GM06990 (cell line): Measurements from ENCODE around the gene MDH1B.

Experiments
- DNase-seq: peaks from one replicate; pipeline ENCODE4 v3.0.0-alpha.2; 2011; ENCODE audit not compliant: insufficient read length; ENCODE audit errors: extremely low read depth
- H3K27me3 ChIP-seq: replicated peaks from 2 replicates; pipeline ENCODE4 v1.6.0; 2011; ENCODE audit warnings: low read length; ENCODE audit not compliant: control insufficient read depth, insufficient read depth
- H3K36me3 ChIP-seq: 2 replicates; pipeline ENCODE4 v1.5.1; 2011; ENCODE audit warnings: low read length; ENCODE audit not compliant: control insufficient read depth, insufficient read depth
- H3K4me3 ChIP-seq: replicated peaks from 2 replicates; pipeline ENCODE4 v1.5.1; 2011; ENCODE audit warnings: low read depth, mild to moderate bottlenecking, control low read depth, low read length
- TF ChIP-seq, protein P1 (sequence below): IDR thresholded peaks from 2 replicates; pipeline ENCODE4 v1.5.1; 2011; ENCODE audit warnings: low read length, control low read depth, mild to moderate bottlenecking, inconsistent platforms; ENCODE audit not compliant: insufficient read depth, poor library complexity, severe bottlenecking

The MDH1B gene

DNA sequence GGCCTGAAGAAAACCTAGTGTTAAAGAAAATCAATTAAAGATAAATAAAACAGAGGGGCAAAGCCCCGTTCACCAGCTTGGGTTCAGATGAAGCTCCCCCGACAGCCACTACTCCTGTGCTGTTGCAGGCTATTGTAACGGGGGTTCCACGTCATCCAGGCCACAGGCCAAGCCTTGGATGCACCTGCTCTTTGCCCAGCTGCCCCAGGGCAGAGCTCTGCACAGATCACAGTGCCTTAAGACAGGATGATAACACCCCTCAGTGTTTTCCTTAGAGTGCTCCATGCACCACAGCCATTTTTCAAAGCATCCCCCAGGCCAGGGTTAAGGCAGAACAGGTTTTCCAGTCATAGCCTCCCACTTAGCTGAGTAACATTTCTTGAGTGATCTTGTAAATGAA is 32.2 kb upstream of the MDH1B start:
- no peak overlapping the region for H3K4me3 ChIP-seq
- peaks cover 5% of the 10 kb centered on the region for H3K36me3 ChIP-seq
- no peak for DNase-seq
- H3K27me3 ChIP-seq: no peaks in the 10 kb centered on the region
- TF ChIP-seq, protein P1, sequence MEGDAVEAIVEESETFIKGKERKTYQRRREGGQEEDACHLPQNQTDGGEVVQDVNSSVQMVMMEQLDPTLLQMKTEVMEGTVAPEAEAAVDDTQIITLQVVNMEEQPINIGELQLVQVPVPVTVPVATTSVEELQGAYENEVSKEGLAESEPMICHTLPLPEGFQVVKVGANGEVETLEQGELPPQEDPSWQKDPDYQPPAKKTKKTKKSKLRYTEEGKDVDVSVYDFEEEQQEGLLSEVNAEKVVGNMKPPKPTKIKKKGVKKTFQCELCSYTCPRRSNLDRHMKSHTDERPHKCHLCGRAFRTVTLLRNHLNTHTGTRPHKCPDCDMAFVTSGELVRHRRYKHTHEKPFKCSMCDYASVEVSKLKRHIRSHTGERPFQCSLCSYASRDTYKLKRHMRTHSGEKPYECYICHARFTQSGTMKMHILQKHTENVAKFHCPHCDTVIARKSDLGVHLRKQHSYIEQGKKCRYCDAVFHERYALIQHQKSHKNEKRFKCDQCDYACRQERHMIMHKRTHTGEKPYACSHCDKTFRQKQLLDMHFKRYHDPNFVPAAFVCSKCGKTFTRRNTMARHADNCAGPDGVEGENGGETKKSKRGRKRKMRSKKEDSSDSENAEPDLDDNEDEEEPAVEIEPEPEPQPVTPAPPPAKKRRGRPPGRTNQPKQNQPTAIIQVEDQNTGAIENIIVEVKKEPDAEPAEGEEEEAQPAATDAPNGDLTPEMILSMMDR: no peak

DNA sequence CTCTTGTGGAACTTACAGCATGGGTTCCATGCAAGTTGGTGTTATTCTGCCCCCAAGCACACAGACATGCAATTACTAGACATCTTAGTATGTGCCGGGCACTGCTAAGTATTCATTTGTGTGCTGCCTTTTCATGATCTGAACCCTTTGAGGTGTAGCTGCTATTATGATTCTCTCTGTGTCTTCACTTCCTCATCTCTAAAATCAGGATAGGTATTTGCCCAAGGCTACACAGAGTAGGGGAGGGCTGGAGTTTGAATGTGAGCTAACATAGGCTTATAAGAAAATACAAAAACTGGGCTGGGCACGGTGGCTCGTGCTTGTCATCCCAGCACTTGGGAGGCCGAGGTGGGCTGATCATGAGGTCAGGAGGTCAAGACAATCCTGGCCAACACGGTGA is 27.5 kb upstream of the MDH1B start:
- H3K36me3 ChIP-seq: peaks cover 8% of the 10 kb centered on the region
- H3K4me3 ChIP-seq: no peak overlapping the region
- TF ChIP-seq, protein P1: no peak
- H3K27me3 ChIP-seq: no peaks in the 10 kb centered on the region
- DNase-seq: no peak

DNA sequence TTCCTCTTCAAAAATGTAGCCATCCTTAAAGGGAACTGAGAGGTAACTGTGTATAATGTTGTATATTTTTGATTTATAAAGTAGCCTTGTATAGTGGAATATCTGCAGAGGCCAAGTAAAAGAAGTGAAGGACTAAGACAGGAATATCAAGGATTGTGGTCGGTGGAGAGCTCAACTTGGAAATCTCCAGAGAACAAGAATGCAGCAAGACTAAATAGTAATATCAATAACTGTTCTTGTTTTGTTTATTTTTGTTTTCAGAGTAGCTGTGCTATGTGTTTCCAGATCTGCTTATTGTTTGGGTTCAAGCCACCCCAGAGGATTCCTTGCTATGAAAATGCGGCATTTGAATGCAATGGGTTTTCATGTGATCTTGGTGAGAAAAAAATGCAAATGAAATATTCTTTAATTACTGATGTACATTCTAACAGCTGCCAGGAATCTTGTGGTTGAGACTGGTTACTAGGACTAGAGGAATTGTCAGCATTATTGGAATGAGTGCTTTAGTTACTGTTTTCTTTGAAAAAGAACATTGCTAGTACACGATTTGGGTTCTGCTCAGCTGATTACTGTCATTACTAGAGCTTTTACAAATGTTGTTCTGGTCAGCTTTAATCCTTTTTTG is 25.3 kb upstream of the MDH1B start:
- Histone ChIP-seq H3K27me3 (no peaks in the 10 kb centered on the region), H3K4me3 (no peak overlapping the region), H3K36me3 (peaks cover 10% of the 10 kb centered on the region)
- no peak for DNase-seq
- TF ChIP-seq, protein P1: no peak

DNA sequence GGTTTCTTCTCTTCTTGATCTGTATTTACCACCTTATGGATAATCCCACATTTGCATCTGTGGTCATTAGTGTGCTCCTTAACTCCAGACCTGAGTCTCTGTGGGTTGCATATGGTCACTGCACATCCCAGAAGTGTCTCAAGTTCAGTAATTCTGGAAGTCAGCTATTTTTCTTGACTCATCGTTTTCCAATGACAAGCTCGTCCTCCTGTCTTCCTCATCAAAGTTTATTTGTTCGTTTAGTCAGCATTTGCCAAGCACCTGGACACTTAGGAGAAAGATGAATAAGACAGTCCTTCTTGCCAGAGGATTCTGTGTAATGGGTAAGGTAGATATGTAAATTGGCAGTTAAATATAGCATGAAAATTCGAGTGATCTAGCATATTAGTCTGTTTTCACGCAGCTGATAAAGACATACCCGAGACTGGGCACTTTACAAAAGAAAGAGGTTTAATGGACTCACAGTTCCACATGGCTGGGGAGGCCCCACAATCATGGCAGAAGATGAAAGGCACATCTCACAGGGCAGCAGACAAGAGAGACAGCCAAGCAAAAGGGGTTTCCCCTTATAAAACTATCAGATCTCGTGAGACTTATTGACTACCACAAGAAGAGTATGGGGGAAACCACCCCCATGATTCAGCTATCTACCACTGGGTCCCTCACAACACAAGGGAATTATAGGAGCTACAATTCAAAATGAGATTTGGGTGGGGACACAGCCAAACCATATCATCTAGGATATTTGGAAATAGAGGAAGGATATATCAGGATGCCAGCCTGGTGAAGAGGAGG is 19.6 kb upstream of the MDH1B start:
- H3K4me3 ChIP-seq: no peak overlapping the region
- H3K27me3 ChIP-seq: no peaks in the 10 kb centered on the region
- no peak for DNase-seq
- TF ChIP-seq, protein P1: no peak
- H3K36me3 ChIP-seq: peaks cover 16% of the 10 kb centered on the region

DNA sequence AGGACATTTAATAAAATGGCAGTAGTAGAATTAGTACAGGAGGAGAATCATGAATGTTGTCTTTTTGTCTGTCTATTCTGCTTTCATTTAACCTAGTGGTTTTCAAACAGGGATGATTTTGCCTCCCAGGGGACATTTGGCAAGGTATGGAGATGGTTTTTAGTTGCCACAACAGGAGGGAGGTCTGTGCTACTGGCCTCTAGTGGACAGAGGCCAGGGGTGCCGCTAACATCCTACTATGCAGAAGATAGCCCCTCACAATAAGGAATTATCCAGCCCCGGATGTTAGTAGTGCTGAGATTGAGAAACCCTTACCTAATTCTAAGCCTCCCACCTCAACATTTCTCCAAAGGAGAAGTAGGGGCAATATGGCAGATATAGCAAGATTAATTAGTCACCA is 18.6 kb upstream of the MDH1B start:
- no peak overlapping the region for H3K4me3 ChIP-seq
- H3K36me3 ChIP-seq: peaks cover 15% of the 10 kb centered on the region
- H3K27me3 ChIP-seq: no peaks in the 10 kb centered on the region
- TF ChIP-seq, protein P1: peak; percentile 56
- no peak for DNase-seq
